Mucosa of stomach (tissue), 1 donor: ENCODE results near the gene IL17RB.

Experiments
- H3K27me3 ChIP-seq: one replicate; pipeline ENCODE4 v1.7.0; 2013; ENCODE audit warnings: mild to moderate bottlenecking, low read length; ENCODE audit not compliant: control insufficient read depth, insufficient read depth
- H3K36me3 ChIP-seq: one replicate; pipeline ENCODE4 v1.7.0; 2013; ENCODE audit warnings: low read length; ENCODE audit not compliant: control insufficient read depth, insufficient read depth
- H3K4me1 ChIP-seq: one replicate; pipeline ENCODE4 v1.7.0; 2013; ENCODE audit warnings: mild to moderate bottlenecking, low read length; ENCODE audit not compliant: control insufficient read depth, insufficient read depth
- H3K4me3 ChIP-seq: one replicate; pipeline ENCODE4 v1.7.0; 2013; ENCODE audit warnings: low read length
- H3K9ac ChIP-seq: one replicate; pipeline ENCODE4 v1.7.0; 2013; ENCODE audit warnings: mild to moderate bottlenecking, low read length, moderate library complexity
- H3K9me3 ChIP-seq: one replicate; pipeline ENCODE4 v1.7.0; 2013; ENCODE audit warnings: mild to moderate bottlenecking, low read length, moderate library complexity; ENCODE audit not compliant: control insufficient read depth
- donor health status: Pancreatic carcinoma.

IL17RB gene

DNA sequence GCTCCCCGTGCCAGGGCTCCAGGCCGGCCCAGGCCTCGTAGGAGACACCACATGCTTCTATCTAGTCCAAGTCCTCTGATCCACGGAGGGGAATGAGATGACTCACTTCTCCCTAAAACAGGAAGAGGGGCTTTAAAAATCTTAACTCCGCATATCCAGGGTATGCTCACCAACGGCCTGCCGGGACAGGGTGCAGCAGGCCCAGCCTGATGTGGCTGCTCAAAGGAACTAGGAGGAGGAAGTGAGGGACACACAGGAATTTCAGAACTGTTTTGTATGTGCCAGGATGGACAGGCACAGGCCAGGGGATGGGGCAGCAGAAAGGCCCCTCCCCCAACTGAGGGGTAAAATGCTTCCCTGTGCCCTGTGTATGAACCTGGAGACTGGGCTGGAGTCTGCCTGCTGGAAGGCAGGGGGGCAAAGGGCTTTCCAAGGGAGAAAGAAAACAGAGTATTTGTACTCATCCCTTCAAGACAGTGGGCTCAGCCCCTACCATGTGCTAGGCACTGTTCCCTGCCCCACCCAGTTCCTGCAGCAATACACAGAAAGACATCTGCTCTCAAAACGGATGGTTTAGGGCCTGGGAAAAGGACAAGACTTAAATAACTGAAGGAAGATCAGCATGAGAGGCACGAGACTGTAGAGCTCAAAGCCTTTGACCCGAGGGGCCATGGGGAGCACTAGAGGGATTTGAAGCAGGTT lies 22.3 kb upstream of the IL17RB start:
- Histone ChIP-seq H3K4me3 (no peak overlapping the region), H3K4me1 (no peaks in the 10 kb centered on the region), H3K9me3 (no peaks in the 10 kb centered on the region), H3K36me3 (peaks cover 5% of the 10 kb centered on the region), H3K27me3 (no peaks in the 10 kb centered on the region), H3K9ac (no peak overlapping the region)

- Histone ChIP-seq H3K4me1 (no peaks in the 10 kb centered on the region), H3K9ac (no peak overlapping the region), H3K4me3 (no peak overlapping the region), H3K27me3 (no peaks in the 10 kb centered on the region), H3K36me3 (peaks cover 5% of the 10 kb centered on the region), H3K9me3 (no peaks in the 10 kb centered on the region)
Observed at GRCh38 chr3:53824795-53825194, 21.6 kb upstream of the IL17RB start.

DNA sequence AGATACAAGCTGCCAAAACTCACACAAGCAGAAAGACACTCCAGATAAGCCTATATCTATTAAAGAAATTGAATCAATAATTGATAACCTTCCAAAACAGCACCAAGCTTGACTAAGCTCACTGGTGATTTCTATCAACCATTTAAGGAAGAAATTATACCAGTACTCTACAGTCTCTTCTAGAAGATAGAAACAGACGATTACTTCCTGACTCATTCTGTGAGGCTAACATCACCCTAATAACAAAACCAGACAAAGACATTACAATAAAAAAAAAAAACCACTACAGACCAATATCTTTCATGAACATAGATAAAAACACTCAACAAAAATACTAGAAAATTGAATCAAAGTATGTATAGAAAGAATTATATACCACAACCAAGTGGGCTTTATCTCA lies 20.3 kb upstream of the IL17RB start:
- Histone ChIP-seq H3K36me3 (peaks cover 5% of the 10 kb centered on the region), H3K4me3 (no peak overlapping the region), H3K27me3 (no peaks in the 10 kb centered on the region), H3K9ac (no peak overlapping the region), H3K9me3 (no peaks in the 10 kb centered on the region), H3K4me1 (no peaks in the 10 kb centered on the region)

GRCh38 chr3:53828581-53828980 lies 17.8 kb upstream of the IL17RB start:
- H3K4me3 ChIP-seq, result no peak overlapping the region
- no peaks in the 10 kb centered on the region for H3K27me3 ChIP-seq
- H3K36me3 ChIP-seq, result no peaks in the 10 kb centered on the region
- no peaks in the 10 kb centered on the region for H3K4me1 ChIP-seq
- no peak overlapping the region for H3K9ac ChIP-seq
- H3K9me3 ChIP-seq, result no peaks in the 10 kb centered on the region

DNA sequence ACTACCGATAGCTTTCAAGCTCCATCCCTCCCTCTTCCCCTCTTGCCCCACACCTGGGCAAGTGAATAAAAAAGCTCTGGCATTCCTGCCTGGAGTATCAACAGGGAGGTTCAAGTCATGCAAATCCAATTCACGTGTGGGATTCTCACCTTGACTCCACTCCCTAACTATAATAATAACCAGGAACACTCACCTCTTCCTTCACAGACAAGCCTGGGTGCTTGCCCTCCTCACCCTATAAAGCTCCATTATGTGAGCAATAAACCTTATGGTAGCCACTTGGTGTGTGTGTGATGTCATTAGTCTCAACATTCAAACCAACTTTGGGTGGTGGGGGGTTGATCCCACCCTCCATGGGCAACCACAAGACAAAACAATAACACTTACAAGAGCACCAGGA lies 16.8 kb upstream of the IL17RB start:
- Histone ChIP-seq H3K4me3 (no peak overlapping the region), H3K9me3 (no peaks in the 10 kb centered on the region)

DNA sequence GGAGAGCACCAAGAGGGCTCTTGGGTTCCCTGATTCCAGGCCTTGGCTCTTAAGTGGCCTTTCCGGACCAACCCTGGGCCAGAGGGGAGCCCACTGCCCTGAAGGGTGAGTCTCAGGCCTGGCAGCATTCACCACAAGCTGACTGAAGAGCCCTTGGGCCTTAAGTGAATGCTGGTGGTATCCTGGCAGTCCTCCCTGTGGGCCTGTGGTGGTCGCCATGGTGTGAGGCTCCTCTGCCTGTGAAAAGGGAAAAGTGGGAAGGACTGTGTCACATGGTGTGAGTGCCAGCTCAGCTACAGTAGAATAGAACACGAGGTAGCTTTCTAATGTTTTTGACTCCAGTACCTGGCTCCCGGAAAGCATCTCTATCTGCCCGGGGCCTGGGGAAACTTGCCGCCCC lies 15.4 kb upstream of the IL17RB start:
- Histone ChIP-seq H3K27me3 (no peaks in the 10 kb centered on the region), H3K36me3 (no peaks in the 10 kb centered on the region), H3K4me3 (no peak overlapping the region), H3K9ac (no peak overlapping the region), H3K9me3 (no peaks in the 10 kb centered on the region), H3K4me1 (no peaks in the 10 kb centered on the region)

More for the DNA sequence above, 16.8 kb upstream of the IL17RB start:
- H3K4me1 ChIP-seq, result no peaks in the 10 kb centered on the region
- H3K36me3 ChIP-seq, result no peaks in the 10 kb centered on the region
- no peaks in the 10 kb centered on the region for H3K27me3 ChIP-seq
- H3K9ac ChIP-seq, result no peak overlapping the region

DNA sequence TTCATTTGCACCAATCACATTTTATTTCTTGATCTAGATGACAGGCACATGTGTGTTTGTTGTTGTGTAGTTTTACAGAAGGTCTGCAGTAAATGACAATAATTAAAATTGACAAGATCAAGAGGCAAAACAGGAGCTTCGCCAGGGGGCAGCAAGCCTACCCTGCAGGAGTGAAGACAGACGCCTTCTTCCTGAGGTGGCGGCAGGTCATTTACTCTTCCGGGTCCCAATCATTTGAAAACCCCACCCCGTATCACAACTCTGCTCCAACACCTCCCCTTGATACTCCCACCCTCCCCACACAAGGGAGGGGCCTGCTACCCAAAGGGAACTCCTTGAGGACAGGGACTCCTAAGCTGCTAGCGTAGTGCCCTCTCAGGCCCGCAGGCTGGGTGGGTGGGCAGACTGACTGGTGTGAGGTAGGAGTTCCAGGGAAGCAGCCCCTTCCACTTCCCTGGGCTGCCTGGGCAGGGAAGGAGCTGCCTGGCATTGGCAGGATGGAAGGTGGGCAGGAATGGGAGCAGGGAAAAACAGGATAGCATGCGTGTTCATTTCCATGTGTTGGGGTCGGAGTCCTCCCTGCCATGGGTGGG lies 13.2 kb upstream of the IL17RB start:
- no peaks in the 10 kb centered on the region for H3K27me3 ChIP-seq
- no peak overlapping the region for H3K9ac ChIP-seq
- no peaks in the 10 kb centered on the region for H3K9me3 ChIP-seq
- no peak overlapping the region for H3K4me3 ChIP-seq
- H3K4me1 ChIP-seq, result no peaks in the 10 kb centered on the region
- no peaks in the 10 kb centered on the region for H3K36me3 ChIP-seq

DNA sequence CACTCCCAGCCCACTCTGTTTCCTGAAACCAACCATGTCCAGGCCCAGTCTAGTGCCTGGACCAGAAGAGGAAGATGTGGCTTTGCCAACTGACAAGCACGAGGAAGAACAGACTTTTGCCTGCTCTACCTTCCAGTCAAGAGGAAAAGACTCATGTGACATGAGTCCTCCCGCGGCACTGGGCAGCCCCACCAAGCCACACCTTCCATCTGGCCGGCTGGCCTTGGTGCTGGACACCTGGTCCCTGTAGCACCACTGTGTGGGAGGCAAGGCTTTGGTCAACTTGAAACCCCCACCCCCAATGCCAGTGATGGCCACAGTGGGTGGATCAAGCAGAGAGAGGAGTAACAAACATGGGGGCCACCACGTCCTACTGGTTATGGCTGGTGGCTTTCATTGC lies 12.7 kb upstream of the IL17RB start:
- Histone ChIP-seq H3K4me3 (no peak overlapping the region), H3K4me1 (no peaks in the 10 kb centered on the region), H3K27me3 (no peaks in the 10 kb centered on the region), H3K9me3 (no peaks in the 10 kb centered on the region), H3K9ac (no peak overlapping the region), H3K36me3 (no peaks in the 10 kb centered on the region)

DNA sequence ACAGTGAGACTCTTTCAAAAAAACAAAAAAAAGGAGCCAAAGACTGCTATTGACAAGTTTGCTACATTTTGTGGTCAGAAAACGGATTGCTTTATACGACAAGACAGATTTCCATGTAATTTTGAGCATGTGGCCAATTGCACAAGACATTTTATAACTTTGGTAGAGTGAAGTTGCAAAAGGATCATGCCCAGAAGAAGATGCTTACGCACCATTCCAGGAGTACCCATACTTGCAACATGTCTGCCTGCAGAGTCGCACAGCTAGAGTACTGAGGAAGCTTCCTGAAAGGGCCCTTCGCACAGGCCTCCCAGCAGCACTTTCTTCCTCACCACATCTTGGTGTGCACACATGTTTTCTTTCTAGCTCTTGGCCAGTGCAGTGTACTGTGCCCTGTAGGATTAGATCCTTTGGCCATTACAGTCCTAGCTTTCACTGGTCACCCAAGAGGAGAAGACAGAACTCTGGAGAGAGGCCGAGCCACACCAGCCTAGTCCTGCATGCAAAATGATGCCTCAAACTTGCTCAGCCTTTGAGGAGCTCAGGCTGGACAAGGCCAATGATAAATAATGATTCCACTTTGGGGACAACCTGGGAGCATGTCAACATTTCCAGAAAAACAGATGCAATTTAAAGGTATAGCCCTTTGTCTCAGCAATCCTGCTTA lies 11.8 kb upstream of the IL17RB start:
- Histone ChIP-seq H3K4me1 (no peaks in the 10 kb centered on the region), H3K36me3 (no peaks in the 10 kb centered on the region), H3K9ac (no peak overlapping the region), H3K4me3 (no peak overlapping the region), H3K9me3 (no peaks in the 10 kb centered on the region), H3K27me3 (no peaks in the 10 kb centered on the region)

- no peaks in the 10 kb centered on the region for H3K4me1 ChIP-seq
- H3K4me3 ChIP-seq, result no peak overlapping the region
- H3K27me3 ChIP-seq, result no peaks in the 10 kb centered on the region
- H3K9ac ChIP-seq, result no peak overlapping the region
- no peaks in the 10 kb centered on the region for H3K36me3 ChIP-seq
- no peaks in the 10 kb centered on the region for H3K9me3 ChIP-seq
Observed at GRCh38 chr3:53835257-53835656, 11.1 kb upstream of the IL17RB start.

DNA sequence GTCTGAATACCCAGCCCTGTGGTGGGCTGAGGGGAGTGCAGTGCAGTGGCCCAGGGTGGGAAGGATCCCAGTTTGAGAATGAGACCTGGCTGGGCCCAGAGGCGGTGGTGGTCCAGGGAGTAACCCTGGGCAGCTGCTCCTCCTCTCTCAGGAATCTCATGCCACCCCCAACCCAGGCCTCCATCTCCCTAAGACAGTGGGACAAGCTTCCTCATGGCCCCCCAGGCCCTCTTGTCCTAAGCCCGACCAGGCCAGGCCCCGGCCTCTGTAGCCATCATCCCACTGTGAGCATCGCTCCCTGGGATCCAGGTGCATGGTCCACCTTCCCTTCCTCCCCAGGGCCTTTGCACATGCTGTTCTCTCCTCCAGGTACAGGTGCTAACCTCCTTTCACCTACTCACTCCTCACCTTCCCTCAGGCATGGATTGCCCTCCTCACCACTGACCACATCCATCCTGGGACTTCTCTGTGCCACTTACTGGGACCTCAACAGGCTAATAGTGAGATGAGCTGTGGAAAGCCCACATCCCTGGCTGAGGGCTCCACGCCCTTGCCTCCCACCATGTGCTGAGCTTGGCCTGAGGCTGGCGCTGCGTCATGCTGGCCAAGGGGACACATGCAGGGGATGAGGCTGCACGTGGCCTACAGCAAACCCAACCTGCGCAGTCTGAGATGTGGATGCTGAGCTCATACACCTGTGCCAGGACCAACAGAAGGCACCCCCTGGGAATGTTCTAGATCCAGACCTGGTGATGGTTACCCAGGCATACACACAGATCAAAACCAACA lies 10.1 kb upstream of the IL17RB start:
- Histone ChIP-seq H3K4me1 (peaks cover 4% of the 10 kb centered on the region), H3K4me3 (no peak overlapping the region), H3K36me3 (no peaks in the 10 kb centered on the region), H3K9ac (no peak overlapping the region), H3K9me3 (no peaks in the 10 kb centered on the region), H3K27me3 (no peaks in the 10 kb centered on the region)

DNA sequence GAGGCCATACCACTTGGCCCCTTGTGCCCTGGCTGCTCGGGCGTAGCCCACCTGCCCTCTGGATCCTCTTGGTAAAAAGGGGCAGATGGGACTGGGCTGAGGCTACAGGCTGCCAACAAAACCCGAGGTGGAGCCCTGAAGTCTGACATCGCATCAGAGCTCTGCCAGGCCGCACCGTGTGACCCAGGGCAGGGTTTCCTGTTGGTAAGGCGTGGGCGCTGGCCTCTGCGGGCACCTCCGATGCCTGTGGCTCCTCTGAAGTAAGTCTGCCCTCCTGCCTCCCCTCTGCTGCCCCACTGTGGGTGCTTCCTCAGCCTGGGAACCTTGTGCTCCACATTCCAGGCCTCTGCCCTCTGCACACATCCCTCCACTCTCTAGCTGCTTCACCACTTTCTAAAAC lies 9.0 kb upstream of the IL17RB start:
- Histone ChIP-seq H3K4me3 (no peak overlapping the region), H3K4me1 (peaks cover 11% of the 10 kb centered on the region), H3K36me3 (no peaks in the 10 kb centered on the region), H3K9ac (no peak overlapping the region), H3K9me3 (no peaks in the 10 kb centered on the region), H3K27me3 (no peaks in the 10 kb centered on the region)
